GM21360 (cell line): ENCODE measurements around the gene A2M.

Experiments used
- ATAC-seq: cut with Tn5 transposase; IDR thresholded peaks from one replicate; pipeline ENCODE4 v1.9.1; 2021; ENCODE audit warnings: mild to moderate bottlenecking, moderate library complexity; ENCODE audit not compliant: unreplicated experiment

A2M gene

DNA sequence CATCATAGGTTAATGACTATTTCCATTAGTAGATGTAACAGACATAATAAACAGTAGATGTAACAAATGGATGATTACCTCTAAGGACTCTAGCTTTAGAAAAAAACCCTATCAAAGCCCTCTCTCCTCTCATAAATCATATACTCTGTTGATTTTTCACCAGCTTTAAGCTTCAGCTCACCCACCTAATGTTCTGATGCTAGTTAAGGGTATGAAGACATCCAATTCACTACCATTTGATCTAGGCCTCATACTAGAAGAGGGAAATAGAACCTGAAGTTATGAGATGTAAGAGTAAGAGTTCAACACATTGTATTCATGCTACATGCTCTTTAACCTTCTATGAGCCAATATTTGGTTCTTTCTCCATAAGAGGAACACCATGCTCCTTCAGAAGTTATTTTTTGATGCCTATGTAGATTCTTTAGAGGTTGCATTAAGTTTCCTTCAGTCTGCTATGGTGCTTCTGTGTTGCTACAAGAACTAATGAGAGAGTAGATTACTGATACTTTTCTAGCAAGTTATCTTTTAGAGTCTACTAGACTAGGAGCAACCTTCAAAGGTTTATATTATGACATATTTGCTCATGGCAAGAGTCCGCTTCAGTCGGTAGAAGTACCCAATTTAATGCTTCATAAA, 16.0 kb downstream of the A2M start:
- no peak for ATAC-seq

DNA sequence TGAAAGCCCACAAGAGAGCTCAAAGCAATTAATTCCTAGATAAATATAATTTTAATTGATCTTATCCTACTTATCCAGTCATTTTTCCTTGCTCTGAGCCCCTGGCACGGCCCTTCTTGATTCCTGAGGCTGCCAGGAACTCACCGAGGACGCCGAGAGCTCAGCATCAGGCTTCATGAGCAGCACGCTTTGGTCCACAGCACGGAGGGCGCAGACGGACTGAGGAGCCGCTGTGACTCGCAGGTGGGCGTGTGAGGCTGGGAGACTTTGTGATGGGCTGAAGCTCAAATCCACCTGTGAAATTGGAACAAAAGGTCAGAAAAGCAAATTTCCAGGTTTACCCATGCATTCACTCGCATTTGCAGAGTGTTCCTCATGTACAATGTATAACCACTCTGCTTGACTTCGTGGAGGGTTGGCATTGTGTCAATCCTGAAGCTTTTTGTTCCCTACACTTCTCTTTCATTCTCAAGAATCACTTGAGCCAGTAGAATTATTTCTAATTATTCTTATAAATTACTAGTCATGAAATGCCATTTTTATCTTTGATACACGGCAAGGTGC, 17.2 kb downstream of the A2M start:
- no peak for ATAC-seq

- no peak for ATAC-seq
These were observed 17.6 kb downstream of the A2M start for GRCh38 chr12:9098115-9098452.

DNA sequence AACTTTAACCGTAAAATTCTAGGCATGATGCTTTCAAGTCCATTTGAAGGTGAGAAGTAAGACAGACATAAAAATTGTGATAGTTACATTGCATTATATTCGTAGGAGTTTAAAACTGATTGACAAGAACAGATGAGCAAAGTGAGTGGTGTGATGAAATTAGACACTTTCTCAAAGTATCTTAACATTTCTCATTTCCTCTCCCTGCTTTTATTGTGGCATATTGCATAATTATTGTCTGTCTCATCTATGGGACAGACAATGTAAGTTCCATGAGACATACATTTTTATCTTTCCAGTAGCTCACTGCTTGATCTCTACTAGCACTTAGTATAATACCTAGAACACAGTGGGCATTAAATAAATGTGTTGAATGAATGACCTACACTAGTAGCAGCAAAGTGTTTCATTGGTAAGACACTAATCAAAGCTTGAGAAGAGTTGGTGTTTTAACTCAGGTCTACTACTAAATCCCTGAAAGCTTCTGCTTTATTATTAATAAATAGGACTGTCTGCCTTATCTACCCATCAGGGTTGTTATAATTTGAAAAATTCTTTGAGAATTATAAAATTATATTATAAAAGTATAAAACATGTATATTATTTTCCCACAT, 19.0 kb downstream of the A2M start:
- no peak for ATAC-seq

GRCh38 chr12:9095322-9095721, 20.4 kb downstream of the A2M start:
- no peak for ATAC-seq

- no peak for ATAC-seq
These were observed 21.1 kb downstream of the A2M start for GRCh38 chr12:9094512-9095206.

DNA sequence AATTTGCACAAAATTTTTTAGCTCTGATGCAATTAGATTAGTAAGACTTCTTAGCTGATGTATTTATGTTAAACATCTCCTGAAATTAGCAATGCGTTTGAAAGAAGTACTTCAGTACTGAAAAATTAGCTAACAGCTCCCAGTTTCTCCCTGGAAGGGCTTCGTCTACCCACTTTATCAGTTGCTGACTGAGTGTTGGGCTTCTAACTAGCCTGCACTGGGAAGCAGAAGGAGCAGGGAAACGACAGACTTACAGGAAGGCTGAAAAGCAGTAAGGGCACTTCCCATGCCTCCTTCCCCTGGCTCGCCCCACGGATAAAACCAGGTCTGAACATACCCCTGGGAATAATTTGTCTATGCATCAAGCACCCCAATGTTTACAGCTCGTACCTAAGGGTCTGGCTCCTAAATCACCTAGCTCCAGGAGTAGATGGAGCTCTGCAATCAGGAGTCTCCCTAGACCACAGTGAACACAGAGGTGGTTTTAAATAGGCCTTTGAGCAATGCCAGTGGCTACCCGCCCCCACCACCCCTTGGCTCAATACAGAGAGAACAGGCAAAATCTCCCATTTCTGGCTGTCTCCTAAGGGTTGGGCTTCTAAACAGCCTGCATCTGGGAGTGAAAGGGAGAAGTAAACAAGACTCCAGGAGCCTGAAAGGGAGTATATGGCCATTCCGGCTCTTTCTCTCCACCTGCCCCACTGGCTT, 23.7 kb downstream of the A2M start:
- no peak for ATAC-seq

DNA sequence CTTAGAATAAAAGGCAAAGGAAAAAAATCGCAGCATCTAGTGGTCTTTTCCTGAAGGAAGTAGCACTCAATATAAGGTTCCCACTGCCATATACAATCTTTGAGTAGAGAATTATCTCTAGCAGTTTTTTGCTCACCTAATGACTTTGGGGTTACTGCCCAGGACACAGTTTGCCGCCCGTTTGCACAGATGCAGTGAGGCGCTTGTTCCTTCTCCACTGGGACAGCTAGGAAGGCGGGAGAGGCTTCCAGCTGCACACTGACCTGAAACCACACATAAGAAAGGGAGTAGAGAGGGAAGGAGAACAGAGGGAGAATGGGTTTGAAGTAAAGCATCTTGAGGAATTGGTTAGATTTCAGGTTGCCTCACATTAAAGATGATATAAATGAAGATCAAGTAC, 25.5 kb downstream of the A2M start:
- ATAC-seq = no peak

DNA sequence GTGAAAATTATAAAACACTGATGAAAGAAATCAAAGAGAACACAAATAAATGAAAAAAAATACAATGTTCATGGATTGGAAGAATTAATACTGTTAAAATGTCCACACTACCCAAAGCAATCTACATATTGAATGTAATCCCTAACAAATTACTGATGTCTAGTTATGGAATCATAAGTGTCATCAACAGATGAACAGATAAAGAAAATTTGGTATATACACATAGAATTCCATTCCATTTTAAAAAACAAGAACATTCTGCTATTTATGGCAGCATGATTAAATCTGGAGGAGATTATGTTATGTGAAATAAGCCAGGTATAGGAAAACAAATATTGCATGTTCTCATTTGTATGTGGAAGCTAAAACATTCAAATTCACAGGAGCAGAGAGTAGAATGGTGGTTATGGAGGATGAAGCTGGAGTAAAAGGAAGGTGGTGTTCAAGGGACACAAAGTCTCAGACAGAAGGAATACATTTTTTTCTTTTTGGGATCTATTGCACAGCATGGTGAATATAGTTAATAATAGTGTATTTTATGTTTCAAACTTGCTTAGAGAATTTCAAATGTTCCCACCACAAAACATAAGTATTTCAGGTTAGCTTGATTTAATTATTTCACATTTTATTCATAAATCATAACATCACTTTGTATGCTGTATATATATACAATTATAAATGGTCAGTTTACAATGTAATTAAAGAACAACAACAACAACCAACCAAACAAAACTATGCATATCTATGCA, 28.5 kb downstream of the A2M start:
- ATAC-seq = no peak

GRCh38 chr12:9086087-9086486, 29.6 kb downstream of the A2M start:
- no peak for ATAC-seq

DNA sequence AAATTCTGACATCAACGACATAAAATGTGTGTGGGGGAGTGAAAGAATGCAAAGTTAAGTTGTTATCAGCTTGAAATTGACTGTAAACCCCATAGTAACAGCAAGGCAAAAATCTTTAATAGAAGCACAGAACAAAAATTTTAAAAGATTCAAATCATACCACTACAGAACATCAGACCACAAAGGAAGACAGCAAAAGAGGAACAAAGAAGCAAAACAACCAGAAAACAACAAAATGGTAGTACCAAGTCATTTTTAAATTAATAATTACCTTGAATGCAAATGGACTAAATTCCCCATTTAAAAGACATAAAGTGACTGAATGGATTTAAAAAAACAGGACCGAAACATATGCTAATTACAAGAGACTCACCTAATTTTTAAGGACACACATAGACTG, 31.3 kb downstream of the A2M start:
- no peak for ATAC-seq

DNA sequence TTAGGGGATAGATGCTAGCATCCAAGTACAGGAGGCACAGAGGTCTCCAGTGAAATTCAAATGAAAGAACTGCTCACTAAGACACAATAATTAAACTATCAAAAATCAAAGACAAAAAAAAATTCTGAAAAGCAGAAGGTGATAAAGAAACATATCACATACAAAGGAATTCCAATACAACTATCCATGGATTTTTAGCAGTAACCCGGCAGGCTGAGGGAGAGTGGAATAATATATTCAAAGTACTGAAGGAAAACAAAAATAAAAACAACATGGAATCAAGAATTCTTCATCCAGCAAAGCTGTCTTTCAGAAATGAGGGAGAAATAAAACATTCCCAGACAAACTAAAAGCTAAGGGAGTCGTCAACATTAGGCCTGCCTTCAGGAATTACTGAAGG, 31.9 kb downstream of the A2M start:
- no peak for ATAC-seq

- no peak for ATAC-seq
These were observed 33.9 kb downstream of the A2M start for GRCh38 chr12:9081667-9082427.

GRCh38 chr12:9079883-9080675, 35.6 kb downstream of the A2M start:
- ATAC-seq = no peak

DNA sequence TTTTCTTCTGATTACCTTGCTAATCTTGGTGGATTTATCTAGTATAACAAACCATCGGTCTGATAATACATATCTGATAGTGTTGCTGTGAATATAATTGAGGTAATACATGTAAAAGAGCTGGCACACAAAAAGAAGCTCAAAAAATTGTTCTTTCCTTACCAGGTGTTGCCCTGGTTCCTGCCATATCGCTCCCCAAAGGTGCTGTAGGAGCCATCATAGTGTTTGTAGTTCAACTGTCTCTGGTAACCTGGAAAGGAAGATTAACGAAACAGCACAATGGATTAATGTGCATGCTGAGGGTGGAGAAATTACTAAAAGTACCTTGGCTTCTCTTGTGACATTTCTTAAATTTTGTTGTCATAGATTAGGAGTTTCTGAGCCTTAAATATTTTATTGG, 36.6 kb downstream of the A2M start:
- ATAC-seq = no peak

DNA sequence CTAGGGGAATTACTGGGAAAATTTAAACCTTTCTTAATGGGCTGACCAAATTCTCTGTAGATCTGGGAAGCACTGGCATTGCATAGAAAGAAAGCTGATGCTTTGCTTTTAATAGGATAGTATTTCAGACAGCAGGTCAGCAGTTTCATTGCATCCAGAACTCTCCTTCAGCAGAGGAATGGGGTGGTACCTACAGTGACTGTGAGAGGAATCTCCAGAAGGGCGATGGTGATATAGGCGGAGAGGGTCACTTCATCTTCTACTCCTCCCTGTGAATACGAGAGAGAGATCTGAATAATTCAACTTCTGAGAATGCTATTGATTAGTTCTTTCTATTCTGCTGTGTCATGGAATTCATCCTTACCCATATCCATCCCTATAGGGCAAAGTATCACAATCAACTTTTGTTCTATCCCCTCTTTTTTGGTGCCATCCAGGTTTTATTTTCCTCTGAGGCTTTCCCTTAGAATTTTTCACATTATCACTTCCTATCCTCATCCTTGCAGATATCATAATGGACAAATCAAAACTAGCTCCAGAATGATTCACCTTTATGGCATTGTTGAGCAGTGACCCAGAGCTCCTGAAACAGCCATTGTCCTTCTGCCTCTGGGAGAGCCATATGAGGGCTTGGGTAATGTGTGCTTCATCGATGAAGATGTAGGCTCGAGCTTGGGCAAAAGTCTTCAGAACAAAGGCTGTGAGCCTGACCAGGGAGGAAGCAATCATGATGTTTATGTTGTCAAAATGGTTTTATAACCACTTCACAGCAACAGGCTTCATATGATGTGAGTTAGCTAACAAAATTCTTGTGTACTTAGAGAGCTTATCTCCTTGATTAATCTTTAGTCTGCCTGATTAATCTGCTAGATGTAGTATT, 38.3 kb downstream of the A2M start:
- ATAC-seq = no peak

DNA sequence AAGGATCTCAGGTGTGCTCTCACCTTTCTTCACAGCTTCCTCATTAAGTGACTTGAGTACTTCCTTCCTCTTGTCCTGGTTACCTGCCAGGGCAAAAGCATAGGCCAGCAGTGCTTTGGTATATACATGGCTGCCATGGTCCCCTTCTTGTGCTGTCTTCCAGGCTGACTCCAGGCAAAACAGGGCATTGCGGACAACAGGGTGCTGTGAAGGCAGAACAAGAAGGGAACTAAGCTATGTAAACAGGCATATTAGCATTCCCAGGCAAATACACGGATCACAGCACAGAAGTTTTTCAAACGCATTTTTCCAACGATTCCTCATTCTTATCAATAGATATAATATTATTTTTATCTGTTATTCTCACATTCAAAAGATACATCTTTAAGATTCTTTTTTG, 39.0 kb downstream of the A2M start:
- no peak for ATAC-seq

- no peak for ATAC-seq
These were observed 40.6 kb downstream of the A2M start for GRCh38 chr12:9075138-9075535.
